COLO829 (cell line): ENCODE results near the gene BICC1.
"Not testable (repeated sequence)": the region's sequence is repeated elsewhere in the genome, so short reads cannot be mapped to it uniquely, and the experiment has no call there.

Source experiments
- DNase-seq: peaks from one replicate; pipeline ENCODE4 v3.0.0; 2012; ENCODE audit warnings: low spot score

Gene BICC1

DNA sequence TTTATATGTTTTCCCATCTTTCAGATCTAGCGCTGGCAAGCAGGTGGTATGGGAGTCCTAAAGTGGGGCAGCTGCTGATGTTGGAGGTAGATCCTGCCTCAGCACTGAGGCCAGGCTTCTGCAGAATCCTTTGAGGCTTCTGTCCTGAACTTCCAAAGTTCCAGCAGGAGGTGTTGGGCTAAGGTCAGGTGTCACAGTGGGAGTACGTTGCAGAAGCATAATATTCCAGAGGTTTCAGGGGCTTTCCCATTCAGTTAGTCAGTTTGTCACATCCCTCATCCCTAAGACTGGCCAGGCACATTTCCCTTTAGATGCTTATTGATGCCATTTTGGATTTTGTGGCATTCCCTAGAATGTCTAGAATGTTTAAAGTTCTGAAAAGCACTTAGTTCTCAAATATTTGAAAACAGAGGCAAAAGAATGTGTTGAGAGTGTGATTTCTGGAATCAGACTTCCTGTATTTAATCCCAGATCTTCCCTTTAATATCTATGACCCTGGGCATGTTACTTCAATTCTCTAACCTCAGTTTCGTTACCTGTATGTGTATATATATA is 344.7 kb downstream of the BICC1 start:
- DNase-seq, result no peak

DNA sequence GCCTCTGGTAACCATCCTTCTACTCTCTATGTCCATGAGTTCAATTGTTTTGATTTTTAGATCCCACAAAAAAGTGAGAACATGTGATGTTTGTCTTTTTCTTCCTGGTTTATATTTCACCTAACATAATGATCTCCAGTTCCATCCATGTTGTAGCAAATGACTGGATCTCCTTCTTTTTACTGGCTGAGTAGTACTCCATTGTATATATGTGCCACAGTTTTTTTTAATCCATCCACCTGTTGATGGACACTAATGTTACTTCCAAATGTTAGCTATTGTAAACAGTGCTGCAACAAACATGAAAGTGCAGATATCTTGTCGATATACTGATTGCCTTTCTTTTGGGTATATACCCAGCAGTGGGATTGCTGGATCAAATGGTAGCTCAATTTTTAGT is 345.5 kb downstream of the BICC1 start:
- DNase-seq, result not testable (repeated sequence)

DNA sequence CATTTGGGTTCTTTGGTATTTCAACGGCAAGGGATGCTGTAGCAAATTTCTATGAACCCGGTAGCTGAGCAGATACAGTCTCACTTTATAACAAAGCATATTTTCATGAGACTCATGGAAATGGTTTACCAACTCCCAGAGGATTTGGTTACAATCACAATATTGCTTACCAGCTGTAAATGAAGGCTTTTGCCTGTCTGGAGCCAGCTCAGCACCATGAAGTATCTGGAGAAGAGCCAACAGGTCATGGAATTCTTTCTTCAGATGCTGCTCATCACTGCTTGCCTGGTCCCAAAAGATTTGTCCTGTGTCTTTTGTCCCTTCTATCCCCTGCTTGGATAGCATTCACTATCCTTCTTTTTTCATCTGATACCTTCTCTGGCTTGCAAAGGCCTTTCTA is 346.9 kb downstream of the BICC1 start:
- no peak for DNase-seq

DNA sequence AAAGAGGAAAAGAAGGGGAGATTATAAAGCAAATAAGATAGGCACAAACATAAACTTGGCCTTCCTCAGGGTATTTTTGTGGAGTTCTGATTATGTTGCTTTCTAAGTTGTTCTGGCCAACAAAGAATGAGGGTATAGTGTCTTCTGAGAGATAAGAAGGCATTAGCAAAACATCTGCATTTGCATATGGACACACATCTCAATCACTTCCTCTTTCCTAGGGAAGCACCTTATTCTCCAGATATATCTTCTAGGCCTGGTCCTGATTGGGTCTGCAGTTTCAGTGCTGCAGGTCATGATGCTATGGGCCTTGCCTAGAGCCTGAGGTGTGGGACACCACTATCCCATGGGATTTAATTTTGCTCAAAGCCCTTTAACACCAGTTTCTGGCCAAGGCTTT is 355.0 kb downstream of the BICC1 start:
- DNase-seq, result no peak

DNA sequence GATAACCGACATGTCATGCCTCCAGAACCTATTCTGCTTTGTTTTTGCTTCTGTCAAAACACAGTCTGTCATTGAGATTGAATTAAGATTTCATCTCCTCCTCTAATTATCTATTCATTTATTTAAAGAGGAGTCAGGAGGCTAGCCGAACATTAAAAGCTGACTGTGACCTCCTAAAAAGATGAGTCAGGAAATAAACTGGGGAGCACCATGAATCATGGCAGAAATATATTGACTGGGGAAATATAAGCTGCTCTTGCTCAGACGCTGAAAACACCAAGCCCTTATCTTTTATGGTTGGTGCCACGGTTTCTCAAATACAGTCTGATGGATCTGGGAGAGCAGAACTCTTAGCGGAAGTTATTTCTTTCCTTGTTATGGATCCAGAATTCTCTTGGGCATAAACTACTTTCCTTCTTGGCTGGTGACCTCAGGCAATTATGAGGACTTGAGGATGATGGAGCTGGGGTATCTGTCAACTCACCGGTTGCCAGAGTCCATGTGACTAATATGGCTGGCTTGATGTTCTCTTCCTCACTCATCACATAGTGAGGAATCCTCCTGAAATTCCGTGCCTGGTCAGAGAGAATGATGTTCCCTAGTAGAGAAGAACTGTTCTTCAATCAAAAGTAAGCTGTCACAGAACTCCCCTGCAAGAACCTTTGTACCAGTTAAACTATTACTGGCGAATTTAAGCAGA is 356.2 kb downstream of the BICC1 start:
- DNase-seq, result no peak

DNA sequence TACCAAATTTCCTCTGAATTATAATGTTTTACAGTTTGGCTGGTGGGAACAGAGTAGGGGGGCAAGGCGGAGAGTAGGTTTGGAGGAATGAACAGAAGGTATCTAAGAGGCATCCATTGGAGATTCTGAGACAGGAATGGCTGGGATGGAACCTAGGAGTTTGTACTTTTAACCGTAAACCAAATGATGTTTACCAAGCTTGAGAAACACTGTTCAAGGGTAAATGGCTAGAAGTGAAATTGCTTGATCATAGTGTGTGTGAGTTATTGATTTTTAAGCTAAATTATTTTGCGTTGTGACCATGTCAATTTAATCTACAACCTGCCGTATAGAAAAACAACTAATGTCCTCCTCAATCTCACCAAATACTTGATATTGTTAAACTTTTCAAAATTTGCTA is 357.4 kb downstream of the BICC1 start:
- DNase-seq, result no peak

DNA sequence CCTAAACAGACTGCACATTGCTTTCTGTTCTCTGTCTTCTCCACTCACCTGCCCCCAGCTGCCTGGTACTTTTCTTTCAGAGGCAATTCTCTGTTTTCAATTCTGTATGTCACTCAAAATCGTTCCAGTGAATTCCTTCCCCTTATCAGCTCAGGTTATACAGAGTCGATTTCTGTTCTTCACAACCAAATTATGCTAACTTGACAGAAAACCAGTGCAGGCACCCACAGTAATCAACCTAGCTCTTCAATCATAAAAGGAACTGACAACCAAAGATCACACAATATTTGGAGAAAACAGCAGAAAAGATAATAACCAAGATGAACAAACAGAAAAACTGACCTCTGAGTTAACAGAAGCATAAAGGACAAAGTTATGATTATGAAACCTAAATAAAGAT is 360.5 kb downstream of the BICC1 start:
- no peak for DNase-seq
